Esophagus squamous epithelium (tissue), 5 donors: ENCODE results near the gene TAGAP. TPM values are rescaled to one million over a fixed set of nuclear protein-coding genes. Genes with fewer than 3 reads are reported as not detected.

Source experiments
- DNase-seq: peaks from one replicate; lab custom pipeline; 2025; lab: John Stamatoyannopoulos, UW
- H3K27ac ChIP-seq, 4 donors: fragments of 200-600 bp; sonication (generic); one replicate each; pipeline ENCODE4 v1.5.1; 2016 to 2019; ENCODE audit warnings: mild to moderate bottlenecking in 1 of 4
- H3K27me3 ChIP-seq, 4 donors: fragments of 200-600 bp; sonication (generic); 1 replicate in 3 of 4; 2 replicates in 1 of 4; pipeline versions ENCODE4 v1.5.1 to v1.6.0; 2017 to 2021; ENCODE audit warnings: antibody characterized with exemption in 1 of 4
- H3K36me3 ChIP-seq, 3 donors: fragments of 200-600 bp; sonication (generic); one replicate each; pipeline ENCODE4 v1.5.1; 2016 to 2019
- H3K4me1 ChIP-seq, 3 donors: fragments of 200-600 bp; sonication (generic); one replicate each; pipeline ENCODE4 v1.5.1; 2017 to 2019
- H3K4me3 ChIP-seq, 4 donors: fragments of 200-600 bp; sonication (generic); 1 replicate in 3 of 4; 2 replicates in 1 of 4; pipeline ENCODE4 v1.5.1; 2016 to 2019; ENCODE audit warnings: mild to moderate bottlenecking in 2 of 4, moderate library complexity in 1 of 4
- H3K9me3 ChIP-seq, 3 donors: fragments of 200-600 bp; sonication (generic); one replicate each; pipeline ENCODE4 v1.5.1; 2016 to 2019
- POLR2A ChIP-seq, 4 donors: fragments of 450-650 bp; IDR thresholded peaks; one replicate each; pipeline ENCODE4 v1.6.1; 2017; ENCODE audit warnings: antibody characterized with exemption in 4 of 4, mild to moderate bottlenecking in 4 of 4, moderate library complexity in 3 of 4
- WGBS, 2 donors: methylation state at CpG; one replicate each; pipeline ENCODE4 v1.1.5; 2018; 5-methylcytosine and 5-hydroxymethylcytosine counted together
- intact Hi-C: fragments of 100-400 bp; cut with DNase I; formaldehyde crosslinking; loops from one replicate; pipeline ENCODE4 v1.15.0; 2022
- total RNA-seq, 4 donors: library from RNA; depleted of rRNA; stranded (reverse); fragments of >200 nt; gene quantifications; one replicate each; pipeline ENCODE4 v1.1.0, GENCODE V29; 2016
- TF ChIP-seq, protein P1 (sequence below), 6 experiments: fragments of 450-650 bp in 4 of 6; fragments of 200-600 bp in 2 of 6; sonication (generic) in 2 of 6; IDR thresholded peaks; one replicate each; pipeline ENCODE4 v1.5.1; 2016 to 2019; ENCODE audit warnings: antibody characterized with exemption in 6 of 6, mild to moderate bottlenecking in 4 of 6, moderate library complexity in 4 of 6
- donor health status: DM: yes; HTN: yes; CAD: no.

The TAGAP gene
- total RNA-seq, 4 donors from 2014 or later: 0.83 to 3.6 (median 2.4) TPM

DNA sequence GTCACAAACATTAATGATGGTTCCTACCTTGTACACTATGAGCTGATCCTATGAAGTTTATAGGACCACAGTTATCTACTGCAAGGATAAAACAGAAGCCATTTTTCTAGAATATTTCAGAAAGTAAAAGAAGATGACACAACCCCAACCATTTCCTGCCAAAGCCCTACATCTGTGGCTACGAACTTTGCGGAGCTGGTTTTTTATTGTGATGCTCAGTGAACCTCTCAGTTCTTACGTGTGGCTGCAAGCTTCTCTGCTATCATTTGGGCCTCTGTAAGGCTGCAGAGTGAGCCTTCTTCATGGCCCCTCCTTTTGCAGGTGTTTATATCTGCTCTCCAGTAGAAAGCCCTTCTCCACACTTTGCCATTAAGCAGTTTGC is 17.8 kb upstream of the TAGAP start:
- WGBS, 2 donors: 69 to 83% methylated on average over 3 of the region's 3 CpGs
- H3K4me3 ChIP-seq: no peak overlapping the region
- peaks cover 0 to 14% (median 0%) of the 10 kb centered on the region in 4 donors for H3K27me3 ChIP-seq
- peak overlapping the region in 3 of 4 donors; percentile 34 to 63 (median 57) for H3K27ac ChIP-seq
- H3K36me3 ChIP-seq: no peaks in the 10 kb centered on the region
- no peaks in the 10 kb centered on the region for H3K4me1 ChIP-seq
- no peak for TF ChIP-seq POLR2A (IDR thresholded peaks at IDR 0.05)
- TF ChIP-seq, protein P1, sequence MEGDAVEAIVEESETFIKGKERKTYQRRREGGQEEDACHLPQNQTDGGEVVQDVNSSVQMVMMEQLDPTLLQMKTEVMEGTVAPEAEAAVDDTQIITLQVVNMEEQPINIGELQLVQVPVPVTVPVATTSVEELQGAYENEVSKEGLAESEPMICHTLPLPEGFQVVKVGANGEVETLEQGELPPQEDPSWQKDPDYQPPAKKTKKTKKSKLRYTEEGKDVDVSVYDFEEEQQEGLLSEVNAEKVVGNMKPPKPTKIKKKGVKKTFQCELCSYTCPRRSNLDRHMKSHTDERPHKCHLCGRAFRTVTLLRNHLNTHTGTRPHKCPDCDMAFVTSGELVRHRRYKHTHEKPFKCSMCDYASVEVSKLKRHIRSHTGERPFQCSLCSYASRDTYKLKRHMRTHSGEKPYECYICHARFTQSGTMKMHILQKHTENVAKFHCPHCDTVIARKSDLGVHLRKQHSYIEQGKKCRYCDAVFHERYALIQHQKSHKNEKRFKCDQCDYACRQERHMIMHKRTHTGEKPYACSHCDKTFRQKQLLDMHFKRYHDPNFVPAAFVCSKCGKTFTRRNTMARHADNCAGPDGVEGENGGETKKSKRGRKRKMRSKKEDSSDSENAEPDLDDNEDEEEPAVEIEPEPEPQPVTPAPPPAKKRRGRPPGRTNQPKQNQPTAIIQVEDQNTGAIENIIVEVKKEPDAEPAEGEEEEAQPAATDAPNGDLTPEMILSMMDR (IDR thresholded peaks at IDR 0.05): no peak
- intact Hi-C loops: no loop called here
- no peaks in the 10 kb centered on the region for H3K9me3 ChIP-seq
- DNase-seq: no peak

GRCh38 chr6:159061805-159062563 is 17.2 kb upstream of the TAGAP start:
- DNase-seq: no peak
- H3K4me3 ChIP-seq: no peak overlapping the region
- intact Hi-C loops: no loop called here
- TF ChIP-seq POLR2A (IDR thresholded peaks at IDR 0.05): no peak
- TF ChIP-seq, protein P1 (IDR thresholded peaks at IDR 0.05): no peak
- peak overlapping the region; percentile 18 to 63 (median 36) for H3K27ac ChIP-seq
- H3K36me3 ChIP-seq: no peaks in the 10 kb centered on the region
- H3K4me1 ChIP-seq: no peaks in the 10 kb centered on the region
- H3K27me3 ChIP-seq: peaks cover 0 to 14% (median 0%) of the 10 kb centered on the region in 4 donors
- no peaks in the 10 kb centered on the region for H3K9me3 ChIP-seq
- 70% methylated on average over 10 of the region's 10 CpGs for WGBS, 2 donors

DNA sequence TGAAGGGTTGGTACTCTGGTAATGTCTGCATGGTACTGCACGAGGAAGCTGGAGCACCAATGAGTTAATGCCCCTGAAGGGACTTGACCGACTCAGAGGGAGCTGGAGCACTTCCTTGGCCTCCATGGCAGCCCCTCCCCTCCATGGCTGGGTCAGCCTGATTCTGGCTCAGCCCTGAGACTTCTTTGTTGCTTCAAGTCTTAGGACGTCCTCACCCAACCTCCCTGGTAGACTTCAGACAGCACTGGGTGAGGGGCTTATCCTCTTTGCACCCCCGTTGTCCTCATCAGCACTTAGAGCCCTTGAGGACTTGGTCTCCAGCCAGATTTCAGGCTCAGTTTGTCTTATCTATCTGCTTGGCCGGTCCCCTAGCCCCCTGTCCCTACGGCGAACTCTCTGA is 16.4 kb upstream of the TAGAP start:
- Histone ChIP-seq H3K9me3 (no peaks in the 10 kb centered on the region), H3K4me3 (no peak overlapping the region), H3K4me1 (peaks cover 0 to 5% (median 0%) of the 10 kb centered on the region in 3 donors), H3K36me3 (no peaks in the 10 kb centered on the region), H3K27me3 (peaks cover 0 to 14% (median 0%) of the 10 kb centered on the region in 4 donors), H3K27ac (no peak overlapping the region)
- TF ChIP-seq POLR2A (IDR thresholded peaks at IDR 0.05): no peak
- TF ChIP-seq, protein P1 (IDR thresholded peaks at IDR 0.05): no peak
- DNase-seq: no peak
- intact Hi-C loops: no loop called here
- 85 to 98% methylated on average over 5 to 7 of the region's 7 CpGs for WGBS, 2 donors

DNA sequence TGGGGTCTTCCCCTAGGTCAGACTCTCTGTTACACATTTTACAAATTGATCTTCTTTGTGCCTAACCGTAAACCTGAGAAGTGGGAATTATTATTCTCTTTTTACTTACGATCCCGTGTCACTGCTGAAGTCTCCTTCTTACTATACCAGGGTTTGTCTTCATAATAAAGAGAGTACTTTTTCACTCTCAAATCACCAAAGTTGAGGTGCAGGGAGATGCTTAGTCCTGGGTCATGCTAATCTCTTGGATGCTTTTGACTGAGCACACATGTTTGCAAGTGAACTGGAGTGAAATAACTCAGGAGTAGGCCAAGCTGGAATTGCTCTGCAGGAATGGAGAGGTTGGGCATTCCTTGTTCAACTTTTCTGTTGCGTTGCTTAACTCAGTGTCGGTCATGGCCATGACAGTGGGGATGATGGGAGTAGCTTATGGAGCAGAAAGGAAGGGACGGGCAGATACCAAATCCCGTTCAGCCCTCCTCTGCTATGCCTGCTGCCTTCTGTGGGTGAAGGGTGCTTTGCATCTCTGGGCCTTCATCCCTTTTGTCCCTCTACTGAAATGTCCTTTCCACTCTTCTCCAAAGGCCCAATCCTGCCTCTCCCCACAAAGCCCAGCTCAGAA is 15.2 kb upstream of the TAGAP start:
- H3K36me3 ChIP-seq: no peaks in the 10 kb centered on the region
- intact Hi-C loops: no loop called here
- H3K4me1 ChIP-seq: peaks cover 0 to 5% (median 0%) of the 10 kb centered on the region in 3 donors
- no peaks in the 10 kb centered on the region for H3K9me3 ChIP-seq
- DNase-seq: no peak
- peaks cover 0 to 14% (median 0%) of the 10 kb centered on the region in 4 donors for H3K27me3 ChIP-seq
- no peak for TF ChIP-seq POLR2A (IDR thresholded peaks at IDR 0.05)
- TF ChIP-seq, protein P1 (IDR thresholded peaks at IDR 0.05): no peak
- H3K4me3 ChIP-seq: no peak overlapping the region
- 86 to 93% methylated on average over 7 of the region's 7 CpGs for WGBS, 2 donors
- H3K27ac ChIP-seq: no peak overlapping the region

- Histone ChIP-seq H3K36me3 (no peaks in the 10 kb centered on the region), H3K27ac (no peak overlapping the region), H3K27me3 (peaks cover 0 to 14% (median 0%) of the 10 kb centered on the region in 4 donors), H3K4me1 (peaks cover 0 to 5% (median 0%) of the 10 kb centered on the region in 3 donors), H3K4me3 (no peak overlapping the region), H3K9me3 (no peaks in the 10 kb centered on the region)
- WGBS, 2 donors: 66 to 70% methylated on average over 3 of the region's 3 CpGs
- intact Hi-C loops: no loop called here
- TF ChIP-seq POLR2A (IDR thresholded peaks at IDR 0.05): no peak
- TF ChIP-seq, protein P1 (IDR thresholded peaks at IDR 0.05): no peak
- no peak for DNase-seq
These were observed 14.3 kb upstream of the TAGAP start for GRCh38 chr6:159059141-159059540.
